Activated CD8-positive, alpha-beta T cell treated with anti-CD3 and anti-CD28 coated beads for 36 hours (primary cell): ENCODE data around the gene UBAC2. TPM values are rescaled to one million over a fixed set of nuclear protein-coding genes. Genes with fewer than 3 reads are reported as not detected.
A peak's percentile ranks its signal among the peaks of the same experiment; 100 is the strongest.

Experiments used
- ATAC-seq: fragments of 200-7000 bp; cut with Tn5 transposase; one replicate; pipeline ENCODE4 v1.10.0; 2021; ENCODE audit warnings: mild to moderate bottlenecking, moderate library complexity
- CTCF ChIA-PET: fragments of 350-600 bp; sonication (Branson Sonifier 250); formaldehyde crosslinking; loops from one replicate; lab custom pipeline; 2021; ENCODE audit warnings: antibody characterized with exemption; lab: Charles Lee
- POLR2A ChIA-PET: fragments of 350-600 bp; sonication (Branson Sonifier 250); formaldehyde crosslinking; loops from one replicate; lab custom pipeline; 2021; ENCODE audit warnings: antibody characterized with exemption; lab: Charles Lee
- DNase-seq: peaks from one replicate; pipeline ENCODE4 v3.0.0-alpha.2; 2020
- H3K27ac Mint-ChIP-seq: one replicate; pipeline ENCODE4 v1.8.0; 2021; ENCODE audit warnings: mild to moderate bottlenecking, mixed read lengths
- H3K27me3 Mint-ChIP-seq: one replicate; pipeline ENCODE4 v1.8.0; 2021; ENCODE audit warnings: mixed read lengths
- H3K36me3 Mint-ChIP-seq: one replicate; pipeline ENCODE4 v1.8.0; 2021; ENCODE audit warnings: low read depth, mixed read lengths
- H3K4me1 Mint-ChIP-seq: one replicate; pipeline ENCODE4 v1.8.0; 2021; ENCODE audit warnings: low read depth, mixed read lengths
- H3K4me3 Mint-ChIP-seq: one replicate; pipeline ENCODE4 v1.8.0; 2021; ENCODE audit warnings: mild to moderate bottlenecking, moderate library complexity, mixed read lengths
- H3K9me3 Mint-ChIP-seq: one replicate; pipeline ENCODE4 v1.8.0; 2021; ENCODE audit warnings: mixed read lengths
- intact Hi-C: fragments of 100-400 bp; cut with micrococcal nuclease; formaldehyde crosslinking; loops from one replicate; pipeline ENCODE4 v1.10.0; 2022
- total RNA-seq, 2 experiments: library from RNA; stranded (reverse); gene quantifications; one replicate each; pipeline ENCODE4 v1.2.3, GENCODE V29; 2021
- TF ChIP-seq, protein P1 (sequence below): fragments of 200-600 bp; IDR thresholded peaks from one replicate; pipeline ENCODE4 v1.8.0; 2022; ENCODE audit warnings: antibody characterized with exemption, mild to moderate bottlenecking

The UBAC2 gene
- total RNA-seq, 2 experiments from 2014 or later: 63.7 to 68.4 TPM

DNA sequence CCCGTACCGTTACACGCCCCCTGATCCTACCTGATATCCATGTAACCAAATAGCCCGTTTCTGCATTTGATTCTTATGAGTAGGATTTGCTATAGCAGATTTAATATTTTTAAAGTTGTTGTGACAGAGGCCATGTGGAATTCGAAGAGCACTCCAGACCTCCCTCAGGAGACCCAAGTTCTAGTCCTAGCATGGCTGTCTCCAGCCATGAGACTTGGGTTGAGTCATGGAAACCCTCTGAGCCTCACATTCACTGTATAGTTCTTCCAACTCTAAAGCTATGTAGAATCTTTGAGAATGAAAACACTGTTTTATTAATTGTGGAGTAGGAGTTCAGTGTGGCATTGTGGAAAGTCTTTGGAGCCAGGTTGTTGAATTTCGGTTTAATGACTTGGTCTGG, 114.5 kb downstream of the UBAC2 start:
- Mint-ChIP-seq H3K9me3 (no peaks in the 10 kb centered on the region), H3K4me3 (peak overlapping the region; percentile 66), H3K36me3 (peaks cover 59% of the 10 kb centered on the region), H3K27me3 (no peaks in the 10 kb centered on the region), H3K27ac (peak overlapping the region; percentile 98), H3K4me1 (peaks cover 77% of the 10 kb centered on the region)
- intact Hi-C loops: no loop called here
- DNase-seq (no peak), ATAC-seq (peak; percentile 52)
- POLR2A ChIA-PET: interaction anchor here (0.7 to 2.0 kb wide), 6 partner anchors 8 to 119 kb away, joined by 3 to 6 read pairs (median 4); no protein-coding TSS in a partner anchor
- CTCF ChIA-PET: interaction anchor here (1.6 to 2.2 kb wide), 3 partner anchors 16 to 119 kb away, joined by 5 to 12 read pairs (median 7); no protein-coding TSS in a partner anchor
- TF ChIP-seq, protein P1, sequence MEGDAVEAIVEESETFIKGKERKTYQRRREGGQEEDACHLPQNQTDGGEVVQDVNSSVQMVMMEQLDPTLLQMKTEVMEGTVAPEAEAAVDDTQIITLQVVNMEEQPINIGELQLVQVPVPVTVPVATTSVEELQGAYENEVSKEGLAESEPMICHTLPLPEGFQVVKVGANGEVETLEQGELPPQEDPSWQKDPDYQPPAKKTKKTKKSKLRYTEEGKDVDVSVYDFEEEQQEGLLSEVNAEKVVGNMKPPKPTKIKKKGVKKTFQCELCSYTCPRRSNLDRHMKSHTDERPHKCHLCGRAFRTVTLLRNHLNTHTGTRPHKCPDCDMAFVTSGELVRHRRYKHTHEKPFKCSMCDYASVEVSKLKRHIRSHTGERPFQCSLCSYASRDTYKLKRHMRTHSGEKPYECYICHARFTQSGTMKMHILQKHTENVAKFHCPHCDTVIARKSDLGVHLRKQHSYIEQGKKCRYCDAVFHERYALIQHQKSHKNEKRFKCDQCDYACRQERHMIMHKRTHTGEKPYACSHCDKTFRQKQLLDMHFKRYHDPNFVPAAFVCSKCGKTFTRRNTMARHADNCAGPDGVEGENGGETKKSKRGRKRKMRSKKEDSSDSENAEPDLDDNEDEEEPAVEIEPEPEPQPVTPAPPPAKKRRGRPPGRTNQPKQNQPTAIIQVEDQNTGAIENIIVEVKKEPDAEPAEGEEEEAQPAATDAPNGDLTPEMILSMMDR: no peak

DNA sequence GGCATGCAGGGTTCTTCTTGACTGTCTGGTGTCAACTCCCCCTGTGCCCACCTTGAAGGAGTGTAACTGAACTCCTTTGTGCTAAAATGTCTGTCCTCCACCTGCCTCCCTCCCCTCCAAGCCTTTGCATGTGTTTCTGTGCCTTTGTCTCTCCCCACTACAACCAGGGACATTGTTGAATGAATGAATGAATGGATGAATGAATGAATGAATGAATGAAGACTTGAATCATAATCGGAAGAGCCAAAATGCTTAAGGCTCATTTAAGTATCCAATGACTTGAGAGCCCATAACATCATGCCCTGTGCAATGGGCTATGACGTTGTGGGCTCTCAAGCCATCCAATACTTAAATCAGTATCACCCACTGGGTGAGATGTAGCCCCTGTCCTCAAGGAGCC, 115.6 kb downstream of the UBAC2 start:
- ChIA-PET POLR2A (no interaction called here), CTCF (interaction anchor here (1.0 kb wide), 1 partner anchor 46 kb away, joined by 5 read pairs; no protein-coding TSS in a partner anchor)
- Mint-ChIP-seq H3K36me3 (peaks cover 56% of the 10 kb centered on the region), H3K9me3 (no peaks in the 10 kb centered on the region), H3K4me1 (peaks cover 75% of the 10 kb centered on the region), H3K27ac (peak overlapping the region; percentile 59), H3K27me3 (no peaks in the 10 kb centered on the region), H3K4me3 (no peak overlapping the region)
- TF ChIP-seq, protein P1: no peak
- intact Hi-C loops: no loop called here
- no peak for ATAC-seq
- DNase-seq: no peak

DNA sequence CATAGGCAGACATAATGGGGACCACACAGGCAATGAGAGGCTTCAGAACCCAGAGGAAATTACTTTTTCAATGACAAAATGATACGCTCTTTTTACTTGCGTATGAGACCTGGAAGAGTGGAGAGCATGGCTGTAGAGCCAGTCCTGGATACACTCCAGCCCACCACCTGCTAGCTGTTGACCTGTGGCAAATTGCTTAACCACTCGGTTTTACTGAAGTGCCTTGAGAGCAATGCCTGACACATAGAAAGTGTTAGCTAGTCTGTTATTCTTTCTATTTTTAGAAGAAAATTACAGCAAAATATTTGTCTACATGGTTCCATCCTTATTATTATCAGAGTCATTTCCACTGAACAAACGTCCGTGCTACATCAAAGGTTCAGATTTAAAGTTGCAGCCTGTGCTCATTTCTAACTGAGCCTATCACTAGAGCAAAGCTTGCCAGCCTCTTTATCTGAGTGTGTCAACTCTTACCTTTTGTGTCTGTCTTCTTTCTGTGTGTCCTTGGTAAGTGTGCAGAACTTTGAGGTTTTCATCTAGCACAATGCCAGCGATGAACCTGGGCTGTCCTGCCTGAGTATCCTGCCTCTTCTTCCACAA, 116.1 kb downstream of the UBAC2 start:
- Mint-ChIP-seq H3K9me3 (no peaks in the 10 kb centered on the region), H3K36me3 (peaks cover 56% of the 10 kb centered on the region), H3K4me1 (peaks cover 75% of the 10 kb centered on the region), H3K27ac (peak overlapping the region; percentile 18), H3K27me3 (no peaks in the 10 kb centered on the region), H3K4me3 (no peak overlapping the region)
- TF ChIP-seq, protein P1: no peak
- intact Hi-C loops: no loop called here
- ATAC-seq (no peak), DNase-seq (no peak)
- ChIA-PET POLR2A (no interaction called here), CTCF (interaction anchor here (1.0 to 1.3 kb wide), 3 partner anchors 47 to 70 kb away, joined by 3 to 5 read pairs (median 4); no protein-coding TSS in a partner anchor)

DNA sequence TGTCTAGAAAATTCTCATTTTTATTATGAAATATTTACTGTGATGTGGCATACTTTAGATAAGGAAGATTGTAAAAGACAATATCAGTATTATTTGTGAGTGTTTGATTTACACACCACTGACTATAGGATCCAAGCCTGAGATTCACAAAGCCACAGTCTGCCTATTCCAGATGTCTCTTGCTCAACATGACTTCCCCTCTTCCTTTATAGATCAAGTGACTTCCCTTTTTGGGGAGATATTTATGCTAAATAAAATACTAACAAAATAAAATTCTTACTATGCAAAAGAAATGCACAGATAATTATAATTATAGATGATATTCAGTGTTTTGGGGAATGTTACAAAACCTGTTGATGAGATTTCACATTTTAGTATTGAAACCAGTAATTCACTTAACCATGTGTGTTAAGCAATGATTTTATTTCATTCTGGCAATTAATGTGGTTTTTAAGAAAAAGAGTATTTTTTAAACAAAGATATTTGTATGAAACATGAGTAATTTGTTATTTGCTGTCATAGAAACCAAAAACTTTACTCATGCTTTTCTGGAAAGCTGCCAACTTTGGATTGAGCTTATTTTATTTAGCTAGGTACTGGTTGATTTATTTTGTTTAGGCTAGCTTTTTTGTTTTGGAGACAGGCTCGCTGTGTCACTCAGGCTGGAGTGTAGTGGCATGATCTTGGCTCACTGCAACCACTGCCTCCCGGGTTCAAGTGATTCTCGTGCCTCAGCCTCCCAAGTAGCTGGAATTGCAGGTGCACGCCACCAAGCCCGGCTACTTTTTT, 120.2 kb downstream of the UBAC2 start:
- ATAC-seq: no peak

More for the DNA sequence above, 120.2 kb downstream of the UBAC2 start:
- intact Hi-C loops: loop anchor here (5.0 kb wide), 1 partner anchor 34 kb away; no protein-coding TSS in a partner anchor
- Mint-ChIP-seq H3K27me3 (no peaks in the 10 kb centered on the region), H3K9me3 (no peaks in the 10 kb centered on the region), H3K4me1 (peaks cover 78% of the 10 kb centered on the region), H3K4me3 (no peak overlapping the region), H3K27ac (peak overlapping the region; percentile 20), H3K36me3 (peaks cover 54% of the 10 kb centered on the region)
- ChIA-PET POLR2A (interaction anchor here (0.8 to 2.4 kb wide), 5 partner anchors 15 to 105 kb away, joined by 3 to 11 read pairs (median 8); partner anchors contain the start of gene GPR183), CTCF (interaction anchor here (0.8 to 2.6 kb wide), 8 partner anchors 14 to 182 kb away, joined by 3 to 21 read pairs (median 6); partner anchors contain the start of gene GPR183)
- TF ChIP-seq, protein P1: no peak
- no peak for DNase-seq
